Liver (tissue), 9 donors: Measurements from ENCODE around the gene NUDCD2. TPM values are rescaled to one million over a fixed set of nuclear protein-coding genes. Genes with fewer than 3 reads are reported as not detected.
A peak's percentile ranks its signal among the peaks of the same experiment; 100 is the strongest.

Experiments
- DNase-seq: peaks from one replicate; pipeline ENCODE4 v3.0.0-alpha.2; 2017; ENCODE audit warnings: low spot score
- H3K27ac ChIP-seq, 2 donors: one replicate each; pipeline ENCODE4 v1.7.0; 2013; ENCODE audit warnings: inconsistent platforms in 2 of 2, low read length in 2 of 2, control low read depth in 1 of 2, low read depth in 1 of 2, mild to moderate bottlenecking in 1 of 2
- H3K27me3 ChIP-seq, 4 donors: one replicate each; pipeline versions ENCODE4 v1.6.1 to v1.7.0; 2013; ENCODE audit warnings: low read length in 3 of 4, inconsistent platforms in 1 of 4, mild to moderate bottlenecking in 1 of 4, moderate library complexity in 1 of 4; ENCODE audit not compliant: control insufficient read depth in 4 of 4, insufficient read depth in 4 of 4
- H3K36me3 ChIP-seq, 4 donors: one replicate each; pipeline versions ENCODE4 v1.6.1 to v1.7.0; 2013; ENCODE audit warnings: low read length in 3 of 4, mild to moderate bottlenecking in 3 of 4, low read depth in 1 of 4, moderate library complexity in 1 of 4; ENCODE audit not compliant: control insufficient read depth in 4 of 4, insufficient read depth in 3 of 4
- H3K4me1 ChIP-seq, 4 donors: one replicate each; pipeline versions ENCODE4 v1.6.1 to v1.7.0; 2013; ENCODE audit warnings: low read length in 3 of 4, mild to moderate bottlenecking in 3 of 4, moderate library complexity in 1 of 4; ENCODE audit not compliant: control insufficient read depth in 4 of 4, insufficient read depth in 4 of 4
- H3K4me3 ChIP-seq, 3 donors: one replicate each; pipeline versions ENCODE4 v1.6.1 to v1.7.0; 2013; ENCODE audit warnings: low read length in 3 of 3, control low read depth in 1 of 3, low read depth in 1 of 3, mild to moderate bottlenecking in 1 of 3
- H3K9ac ChIP-seq, 2 donors: one replicate each; pipeline ENCODE4 v1.7.0; 2013; ENCODE audit warnings: low read length in 2 of 2, mild to moderate bottlenecking in 2 of 2, moderate library complexity in 2 of 2, control low read depth in 1 of 2, low read depth in 1 of 2
- H3K9me3 ChIP-seq, 4 donors: one replicate each; pipeline versions ENCODE4 v1.6.1 to v1.7.0; 2013; ENCODE audit warnings: low read length in 3 of 4; ENCODE audit not compliant: control insufficient read depth in 4 of 4
- ATF3 ChIP-seq: IDR thresholded peaks from 2 replicates; pipeline ENCODE4 v1.6.1; 2016; ENCODE audit warnings: antibody characterized with exemption
- CTCF ChIP-seq: fragments of 150-350 bp; IDR thresholded peaks from 2 replicates; pipeline ENCODE4 v1.5.1; 2017; ENCODE audit warnings: improper control_type of control experiment, low read depth, low read length; ENCODE audit not compliant: missing input control
- EGR1 ChIP-seq, 2 donors: IDR thresholded peaks; 2 replicates each; pipeline ENCODE4 v1.6.1; 2016 to 2018; ENCODE audit warnings: antibody characterized with exemption in 2 of 2, low read depth in 2 of 2
- FOXA1 ChIP-seq: IDR thresholded peaks from 2 replicates; pipeline ENCODE4 v1.6.1; 2016; ENCODE audit warnings: antibody characterized with exemption
- FOXA2 ChIP-seq: IDR thresholded peaks from 2 replicates; pipeline ENCODE4 v1.6.1; 2016; ENCODE audit warnings: antibody characterized with exemption
- GABPA ChIP-seq, 2 donors: IDR thresholded peaks in 1 of 2; conservative IDR thresholded peaks in 1 of 2; 2 replicates each; pipeline ENCODE4 v1.6.1; 2016; ENCODE audit warnings: antibody characterized with exemption in 2 of 2, mild to moderate bottlenecking in 1 of 2, moderate library complexity in 1 of 2
- HNF4A ChIP-seq, 2 donors: conservative IDR thresholded peaks; 2 replicates each; pipeline ENCODE4 v1.6.1; 2016; ENCODE audit warnings: antibody characterized with exemption in 2 of 2, mild to moderate bottlenecking in 2 of 2
- HNF4G ChIP-seq: IDR thresholded peaks from 2 replicates; pipeline ENCODE4 v1.6.1; 2016; ENCODE audit warnings: antibody characterized with exemption
- JUND ChIP-seq, 2 donors: IDR thresholded peaks; 2 replicates each; pipeline ENCODE4 v1.6.1; 2016; ENCODE audit warnings: antibody characterized with exemption in 2 of 2
- NR2F2 ChIP-seq: IDR thresholded peaks from 2 replicates; pipeline ENCODE4 v1.6.1; 2016; ENCODE audit warnings: antibody characterized with exemption
- RAD21 ChIP-seq, 2 donors: IDR thresholded peaks; 2 replicates each; pipeline ENCODE4 v1.6.1; 2016; ENCODE audit warnings: antibody characterized with exemption in 2 of 2, mild to moderate bottlenecking in 2 of 2
- REST ChIP-seq: IDR thresholded peaks from 2 replicates; pipeline ENCODE4 v1.6.1; 2016; ENCODE audit warnings: antibody characterized with exemption, mild to moderate bottlenecking
- RXRA ChIP-seq, 2 donors: IDR thresholded peaks; 2 replicates each; pipeline ENCODE4 v1.6.1; 2017 to 2018; ENCODE audit warnings: antibody characterized with exemption in 2 of 2, mild to moderate bottlenecking in 1 of 2
- SP1 ChIP-seq: IDR thresholded peaks from 2 replicates; pipeline ENCODE4 v1.6.1; 2018; ENCODE audit warnings: antibody characterized with exemption, mild to moderate bottlenecking
- TAF1 ChIP-seq: conservative IDR thresholded peaks from 2 replicates; pipeline ENCODE4 v1.6.1; 2016; ENCODE audit warnings: antibody characterized with exemption, mild to moderate bottlenecking
- YY1 ChIP-seq: IDR thresholded peaks from 2 replicates; pipeline ENCODE4 v1.6.1; 2016; ENCODE audit warnings: antibody characterized with exemption, mild to moderate bottlenecking
- WGBS: extraction: QIAGEN DNeasy Blood & Tissue Kit; methylation state at CpG from one replicate; pipeline ENCODE4 v1.1.7; 2013; 5-methylcytosine and 5-hydroxymethylcytosine counted together
- polyA plus RNA-seq, 2 donors: library from polyadenylated mRNA; stranded (reverse) in 1 of 2; unstranded in 1 of 2; fragments of 200-250 nt in 1 of 2; fragments of >200 nt in 1 of 2; fragmentation: Nextera tagmentation in 1 of 2; extraction: Ambion mirVana in 1 of 2; gene quantifications; one replicate each; pipeline versions ENCODE4 v1.2.1 to v1.2.3, GENCODE V29; 2013 to 2015
- total RNA-seq, 2 donors: library from RNA; depleted of rRNA; stranded (reverse); fragments of >200 nt; gene quantifications; one replicate each; pipeline ENCODE4 v1.2.3, GENCODE V29; 2014
- TF ChIP-seq, protein P1 (sequence below): IDR thresholded peaks from 2 replicates; pipeline ENCODE4 v1.6.1; 2016; ENCODE audit warnings: antibody characterized with exemption
- TF ChIP-seq, protein P2 (sequence below): IDR thresholded peaks from 2 replicates; pipeline ENCODE4 v1.6.1; 2016; ENCODE audit warnings: antibody characterized with exemption
- donor health status: healthy.
- donor health status: healthy.
- donor health status: healthy.
- donor health status: healthy.
- donor health status: healthy.

Gene NUDCD2, protein sequence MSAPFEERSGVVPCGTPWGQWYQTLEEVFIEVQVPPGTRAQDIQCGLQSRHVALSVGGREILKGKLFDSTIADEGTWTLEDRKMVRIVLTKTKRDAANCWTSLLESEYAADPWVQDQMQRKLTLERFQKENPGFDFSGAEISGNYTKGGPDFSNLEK
- total RNA-seq (1 to 10 TPM; 1.8 to 4.0 TPM), polyA plus RNA-seq (10 to 100 TPM in 1 of 2 donors, 1 to 10 TPM in 1; 4.7 to 32.0 TPM)

DNA sequence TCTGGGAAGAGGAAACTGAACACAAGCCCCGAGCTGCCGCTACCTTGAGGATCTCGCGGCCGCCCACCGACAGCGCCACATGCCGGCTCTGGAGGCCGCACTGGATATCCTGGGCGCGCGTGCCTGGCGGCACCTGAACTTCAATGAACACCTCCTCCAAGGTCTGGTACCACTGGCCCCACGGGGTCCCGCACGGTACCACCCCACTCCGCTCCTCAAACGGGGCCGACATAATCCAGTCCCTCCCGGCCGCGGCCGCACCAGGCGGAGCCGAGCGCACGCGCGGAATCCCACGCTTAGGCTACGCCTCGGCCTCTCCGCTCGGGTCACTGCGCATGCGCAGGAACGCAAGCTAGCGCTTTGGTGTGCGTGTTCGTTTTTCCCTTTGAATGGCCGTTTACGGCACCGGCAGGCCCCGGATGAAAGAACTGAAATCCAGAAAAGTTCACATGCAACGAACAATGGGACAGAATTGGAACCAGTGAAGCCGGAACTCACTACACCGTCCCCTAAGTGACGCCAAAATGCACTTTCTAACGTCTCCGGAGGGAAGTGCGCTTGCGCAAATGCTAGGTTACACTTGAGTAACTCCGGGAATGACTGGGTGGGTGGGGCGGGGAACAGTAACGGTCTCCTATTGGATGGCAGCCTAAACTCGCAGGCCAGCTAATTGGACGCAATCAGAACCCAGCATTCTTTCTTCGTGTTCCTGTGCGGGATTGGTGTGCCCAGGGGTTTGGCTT, at the start of gene NUDCD2:
TSS of gene NUDCD2 (minus strand) at position 284 of the 743 bp plus-strand sequence. CDS start at position 232, 52 bp downstream.
- Histone ChIP-seq H3K9me3 (no peaks in the 10 kb centered on the region), H3K27ac (peak within 1 kb of the TSS; percentile 95 to 96), H3K9ac (peak within 1 kb of the TSS; percentile 70 to 98), H3K36me3 (peaks cover 0 to 4% (median 0%) of the 10 kb centered on the region in 4 donors), H3K4me1 (peaks cover 11 to 30% (median 24%) of the 10 kb centered on the region in 4 donors), H3K27me3 (no peaks in the 10 kb centered on the region), H3K4me3 (peak within 1 kb of the TSS; percentile 68 to 77 (median 71))
- WGBS, result under 1% methylated on average over 59 of the region's 59 CpGs
- DNase-seq, result peak; percentile 93
- peak; percentile 2 for TF ChIP-seq TAF1
- TF ChIP-seq JUND (IDR thresholded peaks at IDR 0.05), result no peak
- TF ChIP-seq HNF4A (conservative IDR thresholded peaks at IDR 0.05), result peak in 1 of 2 donors; percentile 16
- TF ChIP-seq, protein P1, sequence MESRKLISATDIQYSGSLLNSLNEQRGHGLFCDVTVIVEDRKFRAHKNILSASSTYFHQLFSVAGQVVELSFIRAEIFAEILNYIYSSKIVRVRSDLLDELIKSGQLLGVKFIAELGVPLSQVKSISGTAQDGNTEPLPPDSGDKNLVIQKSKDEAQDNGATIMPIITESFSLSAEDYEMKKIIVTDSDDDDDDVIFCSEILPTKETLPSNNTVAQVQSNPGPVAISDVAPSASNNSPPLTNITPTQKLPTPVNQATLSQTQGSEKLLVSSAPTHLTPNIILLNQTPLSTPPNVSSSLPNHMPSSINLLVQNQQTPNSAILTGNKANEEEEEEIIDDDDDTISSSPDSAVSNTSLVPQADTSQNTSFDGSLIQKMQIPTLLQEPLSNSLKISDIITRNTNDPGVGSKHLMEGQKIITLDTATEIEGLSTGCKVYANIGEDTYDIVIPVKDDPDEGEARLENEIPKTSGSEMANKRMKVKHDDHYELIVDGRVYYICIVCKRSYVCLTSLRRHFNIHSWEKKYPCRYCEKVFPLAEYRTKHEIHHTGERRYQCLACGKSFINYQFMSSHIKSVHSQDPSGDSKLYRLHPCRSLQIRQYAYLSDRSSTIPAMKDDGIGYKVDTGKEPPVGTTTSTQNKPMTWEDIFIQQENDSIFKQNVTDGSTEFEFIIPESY, result no peak
- no peak for TF ChIP-seq RAD21 (IDR thresholded peaks at IDR 0.05)
- TF ChIP-seq, protein P2, sequence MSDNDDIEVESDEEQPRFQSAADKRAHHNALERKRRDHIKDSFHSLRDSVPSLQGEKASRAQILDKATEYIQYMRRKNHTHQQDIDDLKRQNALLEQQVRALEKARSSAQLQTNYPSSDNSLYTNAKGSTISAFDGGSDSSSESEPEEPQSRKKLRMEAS, result peak; percentile 64
- TF ChIP-seq EGR1 (IDR thresholded peaks at IDR 0.05; ENCODE audit: low read depth in 2 of 2), result peak in 1 of 2 donors; percentile 30
- TF ChIP-seq GABPA (IDR thresholded peaks at IDR 0.05 in 1 of 2, conservative IDR thresholded peaks at IDR 0.05 in 1 of 2), result peak in 1 of 2 donors; percentile 50
- TF ChIP-seq REST, result peak; percentile 53
- TF ChIP-seq RXRA (IDR thresholded peaks at IDR 0.05), result peak in 1 of 2 donors; percentile 30
- no peak for TF ChIP-seq HNF4G
- no peak for TF ChIP-seq FOXA1
- TF ChIP-seq CTCF, result no peak
- TF ChIP-seq YY1, result peak; percentile 90
- TF ChIP-seq SP1, result peak; percentile 85
- TF ChIP-seq NR2F2, result no peak
- no peak for TF ChIP-seq ATF3
- no peak for TF ChIP-seq FOXA2
